K562 (cell line): ENCODE data around the gene TM9SF3. TPM values are rescaled to one million over a fixed set of nuclear protein-coding genes. Genes with fewer than 3 reads are reported as not detected.

Source experiments
- C11orf30 ChIP-seq: fragments of 450-650 bp; IDR thresholded peaks from 2 replicates; pipeline ENCODE4 v1.6.1; 2016; ENCODE audit warnings: low read depth, mild to moderate bottlenecking
- CTBP1 ChIP-seq: fragments of 450-650 bp; IDR thresholded peaks from 2 replicates; pipeline ENCODE4 v1.6.1; 2016; ENCODE audit warnings: borderline replicate concordance
- CTCF ChIP-seq, 3 experiments: IDR thresholded peaks in 2 of 3; conservative IDR thresholded peaks in 1 of 3; 2 replicates each; pipeline ENCODE4 v1.5.1; 2011 to 2012; ENCODE audit warnings: low read length in 3 of 3, mild to moderate bottlenecking in 3 of 3, control low read depth in 2 of 3, improper control_type of control experiment in 1 of 3, inconsistent platforms in 1 of 3, low read depth in 1 of 3, mixed read lengths in 1 of 3, moderate library complexity in 1 of 3; ENCODE audit not compliant: insufficient read depth in 2 of 3
- CTCFL ChIP-seq: IDR thresholded peaks from 2 replicates; pipeline ENCODE4 v1.6.1; 2011; ENCODE audit warnings: borderline replicate concordance, low read depth, mild to moderate bottlenecking, moderate library complexity, low read length; ENCODE audit not compliant: insufficient read depth, poor library complexity, severe bottlenecking
- DIDO1 ChIP-seq: fragments of 450-650 bp; IDR thresholded peaks from 2 replicates; pipeline ENCODE4 v1.6.1; 2016; ENCODE audit warnings: low read depth, missing biosample characterization, missing genetic modification characterization
- FOXA3 ChIP-seq, 2 experiments: fragments of 450-650 bp in 1 of 2; sonication (generic) in 1 of 2; formaldehyde crosslinking; IDR thresholded peaks in 1 of 2; conservative IDR thresholded peaks in 1 of 2; 2 replicates each; pipeline versions ENCODE4 v1.4.0 to v1.8.0; 2020 to 2022; ENCODE audit warnings: mild to moderate bottlenecking in 2 of 2, missing genetic modification reagents in 1 of 2
- GTF2F1 ChIP-seq: IDR thresholded peaks from 2 replicates; pipeline ENCODE4 v1.6.1; 2011; ENCODE audit warnings: low read depth, low read length, improper control_type of control experiment
- HBP1 ChIP-seq: fragments of 450-650 bp; formaldehyde crosslinking; IDR thresholded peaks from 2 replicates; pipeline ENCODE4 v1.4.0; 2022; ENCODE audit warnings: missing genetic modification characterization
- KDM5B ChIP-seq: fragments of 200-600 bp; sonication (generic); IDR thresholded peaks from 2 replicates; pipeline ENCODE4 v1.6.1; 2012; ENCODE audit warnings: low read depth, mild to moderate bottlenecking, moderate library complexity, low read length, control low read depth, inconsistent platforms; ENCODE audit not compliant: insufficient replicate concordance
- KLF13 ChIP-seq: fragments of 450-650 bp; IDR thresholded peaks from 2 replicates; pipeline ENCODE4 v1.6.1; 2016; ENCODE audit warnings: missing genetic modification characterization, low read depth, mild to moderate bottlenecking, missing compliant biosample characterization, moderate library complexity, borderline replicate concordance
- MEF2A ChIP-seq: IDR thresholded peaks from 2 replicates; pipeline ENCODE4 v1.6.1; 2011; ENCODE audit warnings: low read depth, mild to moderate bottlenecking, low read length, moderate library complexity; ENCODE audit not compliant: control insufficient read depth
- NFXL1 ChIP-seq: fragments of 450-650 bp; formaldehyde crosslinking; IDR thresholded peaks from 2 replicates; pipeline ENCODE4 v1.4.0; 2021; ENCODE audit warnings: mild to moderate bottlenecking
- RAD21 ChIP-seq, 2 experiments: fragments of 250-450 bp in 1 of 2; fragments of 450-650 bp in 1 of 2; sonication (Bioruptor Pico) in 1 of 2; formaldehyde crosslinking in 1 of 2; IDR thresholded peaks in 1 of 2; conservative IDR thresholded peaks in 1 of 2; 2 replicates each; pipeline versions ENCODE4 v1.4.0 to v1.8.0; 2020 to 2022; ENCODE audit warnings: mild to moderate bottlenecking in 2 of 2, moderate library complexity in 1 of 2
- SETDB1 ChIP-seq: IDR thresholded peaks from one replicate; pipeline ENCODE4 v1.6.1; 2012; ENCODE audit warnings: low read length, control low read depth, inconsistent platforms
- SRSF1 ChIP-seq: fragments of 200-400 bp; formaldehyde crosslinking; IDR thresholded peaks from 2 replicates; pipeline ENCODE4 v1.6.1; 2017; ENCODE audit warnings: mild to moderate bottlenecking, low read depth, low read length, moderate library complexity
- SRSF9 ChIP-seq: fragments of 200-400 bp; formaldehyde crosslinking; IDR thresholded peaks from 2 replicates; pipeline ENCODE4 v1.6.1; 2017; ENCODE audit warnings: low read depth, low read length, borderline replicate concordance
- ZEB2 ChIP-seq: fragments of 450-650 bp; IDR thresholded peaks from 2 replicates; pipeline ENCODE4 v1.6.1; 2016
- ZNF282 ChIP-seq: sonication (generic); formaldehyde crosslinking; IDR thresholded peaks from 2 replicates; pipeline ENCODE4 v1.8.1; 2023; ENCODE audit warnings: missing genetic modification reagents
- ZNF699 ChIP-seq: fragments of 250-450 bp; sonication (Bioruptor Pico); IDR thresholded peaks from 2 replicates; pipeline ENCODE4 v1.8.0; 2021; ENCODE audit warnings: mild to moderate bottlenecking, moderate library complexity; ENCODE audit not compliant: insufficient replicate concordance
- ZSCAN29 ChIP-seq: fragments of 450-650 bp; IDR thresholded peaks from 2 replicates; pipeline ENCODE4 v1.6.1; 2017
- polyA plus RNA-seq, 8 experiments: library from polyadenylated mRNA; depleted of rRNA in 4 of 8; stranded (reverse) in 5 of 8; unstranded in 3 of 8; fragments of >200 nt; fragmentation: Nextera tagmentation in 2 of 8; fragmentation: Illumina TruSeq in 1 of 8; extraction: Ambion mirVana in 2 of 8; extraction: Trizol in 1 of 8; gene quantifications; 2 replicates each; pipeline versions ENCODE4 v1.2.1 to v1.2.3, GENCODE V29; 2011 to 2014; ENCODE audit warnings: inconsistent platforms in 1 of 8, missing spikeins in 1 of 8
- total RNA-seq, 7 experiments: library from RNA; depleted of rRNA in 6 of 7; stranded (reverse); fragments of >200 nt in 6 of 7; fragmentation: Illumina TruSeq in 2 of 7; extraction: Trizol in 2 of 7; gene quantifications; 2 replicates each; pipeline versions ENCODE4 v1.2.1 to v1.2.3, GENCODE V29; 2011 to 2021; ENCODE audit warnings: low replicate concordance in 1 of 7

The TM9SF3 gene
- total and polyA plus RNA-seq, 9 of the 15 experiments (the other 6 are each of a cell fraction or from before 2014, with no cell fraction given): 16.1 to 63.1 (median 34.9) TPM

GRCh38 chr10:96511044-96511945 is 75.5 kb downstream of the TM9SF3 start (continued):
- TF ChIP-seq CTCFL (peak; percentile 53), SETDB1 (no peak), RAD21 (CRISPR knock-in tag; conservative IDR thresholded peaks at IDR 0.05 in 1 of 2, IDR thresholded peaks at IDR 0.05 in 1 of 2) (peak in 1 of 2 experiments; percentile 44; a peak in 2 of 4 replicates), CTCF (IDR thresholded peaks at IDR 0.05 in 2 of 3, conservative IDR thresholded peaks at IDR 0.05 in 1 of 3; ENCODE audit: insufficient read depth in 2 of 3, low read depth in 1 of 3, low read length in 3 of 3) (peak; percentile 55 to 67 (median 64)), KLF13 (tag) (no peak), CTBP1 (peak; percentile 46; the same call in 1 of the 2 replicates), NFXL1 (CRISPR knock-in tag) (no peak), SRSF1 (no peak), FOXA3 (CRISPR knock-in tag; conservative IDR thresholded peaks at IDR 0.05 in 1 of 2, IDR thresholded peaks at IDR 0.05 in 1 of 2) (no peak), ZSCAN29 (no peak), SRSF9 (no peak), KDM5B (no peak), ZNF699 (CRISPR knock-in tag) (no peak), MEF2A (no peak), HBP1 (CRISPR knock-in tag) (no peak), C11orf30 (no peak), GTF2F1 (no peak), ZEB2 (0 out of 2 replicates have a peak, but pooled peaks have one; percentile 46), ZNF282 (CRISPR knock-in tag) (no peak), DIDO1 (no peak)
